G401 (cell line): ENCODE data around the gene XXYLT1. TPM values are rescaled to one million over a fixed set of nuclear protein-coding genes. Genes with fewer than 3 reads are reported as not detected.
A peak's percentile ranks its signal among the peaks of the same experiment; 100 is the strongest.
"Not testable (repeated sequence)": the region's sequence is repeated elsewhere in the genome, so short reads cannot be mapped to it uniquely, and the experiment has no call there.

Source experiments
- DNase-seq: peaks from one replicate; pipeline ENCODE4 v3.0.0-alpha.2; 2015; ENCODE audit warnings: low spot score
- in situ Hi-C: cut with HindIII; loops from 2 replicates; pipeline ENCODE4 v1.10.0; 2016; ENCODE audit warnings: low sequenced_read_pairs, mixed read lengths
- total RNA-seq: library from RNA; depleted of rRNA; stranded (reverse); fragments of >200 nt; shearing (Covaris generic); gene quantifications from 2 replicates; pipeline ENCODE4 v1.2.3, GENCODE V29; 2014

The XXYLT1 gene
- total RNA-seq, 1 experiment from 2014 or later, result 80.3 TPM

- DNase-seq, result no peak
These were observed 73.1 kb downstream of the XXYLT1 start for GRCh38 chr3:195197765-195198425.

DNA sequence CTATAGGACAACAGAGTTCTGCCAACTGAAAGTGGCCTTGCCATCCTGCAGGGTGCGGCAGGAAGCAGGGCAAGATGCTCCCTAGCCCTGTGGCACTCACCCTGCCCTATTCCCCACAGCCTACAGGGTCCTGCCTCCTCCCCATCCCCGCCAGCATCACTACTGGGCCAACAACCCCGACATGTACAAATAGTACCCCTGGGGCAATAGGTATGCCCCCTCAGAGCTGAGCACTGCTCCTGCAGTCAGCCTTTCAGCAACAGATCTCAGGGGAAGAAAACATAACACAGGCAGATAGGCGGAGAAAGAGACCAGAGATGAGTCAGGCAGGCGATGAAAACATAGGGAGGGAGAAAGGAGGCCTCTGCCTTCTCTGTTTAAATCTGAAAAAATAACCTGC, 74.7 kb downstream of the XXYLT1 start:
- in situ Hi-C loops, result no loop called here
- DNase-seq, result no peak

More at GRCh38 chr3:195197765-195198425, 73.1 kb downstream of the XXYLT1 start:
- in situ Hi-C loops, result no loop called here

GRCh38 chr3:195195321-195196209, 75.4 kb downstream of the XXYLT1 start:
- in situ Hi-C loops, result no loop called here
- DNase-seq, result peak; percentile 41

GRCh38 chr3:195194559-195195206, 76.3 kb downstream of the XXYLT1 start:
- in situ Hi-C loops, result no loop called here
- DNase-seq, result no peak

GRCh38 chr3:195191580-195191979, 79.4 kb downstream of the XXYLT1 start:
- in situ Hi-C loops, result no loop called here
- DNase-seq, result no peak

- DNase-seq, result no peak
- in situ Hi-C loops, result no loop called here
These were observed 81.1 kb downstream of the XXYLT1 start for GRCh38 chr3:195189821-195190220.

DNA sequence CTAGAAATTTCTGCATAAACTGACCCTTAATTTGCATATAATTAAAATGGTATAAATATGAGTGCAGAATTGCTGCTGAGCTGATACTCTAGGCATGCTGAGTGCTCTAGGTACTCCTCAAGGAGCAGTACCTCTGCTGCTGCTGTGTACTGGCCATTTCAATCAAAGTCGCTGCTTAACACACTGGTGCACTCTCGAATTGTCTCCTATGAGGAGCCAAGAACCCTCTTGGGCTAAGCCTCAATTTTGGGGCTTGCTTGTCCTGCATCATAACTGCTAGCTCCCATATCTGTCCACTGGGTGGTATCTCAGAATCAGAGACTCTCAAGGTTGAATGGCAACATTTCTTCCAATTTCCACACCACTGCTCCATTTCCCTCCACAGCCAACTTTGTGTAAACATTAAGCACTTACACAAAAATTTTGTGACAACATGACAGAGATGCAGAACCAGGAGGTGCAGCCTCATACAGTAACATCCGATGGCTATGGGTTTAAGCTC, 82.5 kb downstream of the XXYLT1 start:
- in situ Hi-C loops, result no loop called here
- no peak for DNase-seq

DNA sequence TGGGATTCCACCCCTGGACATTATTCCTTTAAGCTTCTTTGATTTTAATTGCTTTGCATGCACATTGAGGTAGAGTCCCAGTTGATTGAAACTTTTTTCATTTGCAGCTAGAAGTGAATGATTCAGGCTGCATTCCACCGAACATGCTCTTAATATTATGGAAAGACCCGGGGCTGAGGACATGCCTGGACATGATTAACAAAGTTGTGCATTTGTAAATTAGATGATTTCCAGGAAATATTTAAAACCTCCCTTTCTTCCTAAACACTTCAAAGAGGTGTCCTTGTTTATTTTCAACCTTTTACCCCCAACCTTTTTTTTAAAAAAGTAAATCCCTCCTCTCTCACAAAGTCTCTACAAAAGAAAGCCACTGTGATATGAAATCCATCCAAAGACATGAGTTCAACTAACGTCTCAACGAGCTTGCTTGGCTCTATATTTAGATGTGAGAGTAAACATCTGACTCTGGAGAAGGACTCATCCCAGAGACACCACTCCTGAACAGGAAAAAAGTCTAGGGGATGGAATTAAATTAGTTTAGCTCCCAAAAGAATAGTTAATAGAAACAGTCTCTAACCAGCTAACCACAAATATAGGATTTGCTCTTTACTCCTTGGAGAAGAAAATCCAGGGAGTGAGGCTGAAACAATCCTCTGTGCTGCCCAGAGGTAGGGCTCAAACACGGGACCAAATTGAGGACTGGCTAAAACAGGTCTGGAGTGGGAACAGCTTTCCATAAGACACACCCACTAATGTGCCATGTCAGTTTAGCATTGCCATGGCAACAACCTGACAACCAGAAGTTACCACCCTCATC, 83.1 kb downstream of the XXYLT1 start:
- DNase-seq, result no peak

GRCh38 chr3:195186710-195187047, 84.3 kb downstream of the XXYLT1 start:
- DNase-seq, in situ Hi-C loops: not testable (repeated sequence)

More for the DNA sequence above, 83.1 kb downstream of the XXYLT1 start:
- in situ Hi-C loops, result no loop called here

- in situ Hi-C loops, result no loop called here
- no peak for DNase-seq
These were observed 84.8 kb downstream of the XXYLT1 start for GRCh38 chr3:195186041-195186709.

- in situ Hi-C loops, result no loop called here
- no peak for DNase-seq
These were observed 85.4 kb downstream of the XXYLT1 start for GRCh38 chr3:195185583-195185982.

DNA sequence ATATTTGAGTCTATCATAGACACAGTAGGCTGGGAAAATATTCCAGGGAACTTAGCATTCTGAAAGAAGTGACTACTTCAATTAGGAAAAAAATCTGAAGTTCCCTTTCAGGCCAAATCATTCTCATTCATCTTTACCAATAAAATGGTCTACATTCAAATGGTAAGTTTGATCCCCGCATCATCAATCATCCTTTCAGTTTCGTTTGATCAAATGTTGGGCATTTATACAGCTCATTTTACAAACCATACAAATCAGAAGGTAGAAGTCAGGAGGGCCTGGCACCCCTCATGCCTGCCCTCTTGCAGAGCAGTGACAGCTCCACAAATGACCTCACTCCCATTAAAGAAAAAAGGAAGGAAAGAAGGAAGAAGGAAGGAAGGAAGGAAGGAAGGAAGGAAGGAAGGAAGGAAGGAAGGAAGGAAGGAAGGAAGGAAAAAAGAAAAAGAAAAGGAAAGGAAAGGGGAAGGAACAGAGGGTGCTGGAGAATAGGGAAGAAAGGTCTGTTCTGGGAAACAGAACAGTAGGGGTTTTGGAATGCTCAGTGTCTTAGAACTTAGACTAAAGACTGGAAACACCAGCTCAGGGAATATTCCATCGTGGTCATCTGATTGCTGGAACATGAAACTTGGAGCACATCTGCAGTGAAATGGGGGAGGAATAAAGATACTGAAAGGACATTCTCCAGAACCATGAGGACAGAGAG, 86.1 kb downstream of the XXYLT1 start:
- no peak for DNase-seq
- in situ Hi-C loops, result no loop called here

- in situ Hi-C loops, result no loop called here
These were observed 87.7 kb downstream of the XXYLT1 start for GRCh38 chr3:195183071-195183776.

DNA sequence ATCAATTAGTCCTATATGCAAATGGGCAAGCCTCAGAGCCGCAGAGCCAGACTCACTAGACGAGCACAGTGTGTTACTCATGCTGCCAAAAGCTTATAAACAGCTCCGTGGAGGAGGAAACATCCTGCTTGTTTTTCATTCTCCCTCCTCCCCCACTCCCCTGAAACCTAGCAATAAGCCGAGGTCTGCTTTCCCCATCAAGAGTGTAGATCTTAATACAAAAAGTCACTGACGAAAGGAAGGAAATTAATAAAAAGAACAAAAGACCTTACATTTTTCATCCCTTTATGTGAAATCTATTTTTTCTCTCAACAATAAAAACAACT, 88.5 kb downstream of the XXYLT1 start:
- peak; percentile 24 for DNase-seq
- in situ Hi-C loops, result no loop called here

More at GRCh38 chr3:195183071-195183776, 87.7 kb downstream of the XXYLT1 start:
- no peak for DNase-seq

DNA sequence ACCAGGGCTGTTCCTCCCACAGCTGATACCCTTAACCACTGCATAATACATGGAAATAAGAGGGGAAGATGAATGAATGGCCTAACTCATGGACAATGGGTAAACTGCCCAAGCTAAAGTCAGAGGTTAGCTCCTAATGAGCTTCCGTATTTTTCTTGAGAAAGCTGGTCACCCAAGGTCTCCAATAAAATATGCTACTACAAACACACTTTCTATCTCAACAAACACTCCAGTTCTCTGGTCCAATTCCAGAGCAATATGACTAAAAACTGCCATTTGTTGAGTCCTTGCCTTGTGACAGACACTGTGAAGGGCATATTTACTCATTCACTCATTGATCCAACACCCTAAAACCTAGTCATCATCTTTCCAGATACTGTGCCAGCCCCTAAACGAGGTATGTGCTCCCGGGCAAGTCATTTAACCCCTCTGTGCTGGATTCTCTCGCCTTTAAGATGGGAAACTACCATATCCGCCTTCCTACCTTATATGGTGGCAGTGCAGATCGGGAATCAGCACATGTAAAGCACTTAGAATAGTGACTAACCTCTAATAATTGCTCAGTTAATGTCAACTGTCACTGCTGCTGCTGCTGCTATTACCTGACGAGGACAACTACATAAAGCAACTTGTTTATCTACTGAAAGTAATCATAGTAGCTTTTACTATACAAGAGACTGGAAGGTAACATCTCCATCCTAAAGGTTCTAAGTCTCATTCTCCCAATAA, 89.1 kb downstream of the XXYLT1 start:
- DNase-seq, result no peak
- in situ Hi-C loops, result no loop called here

GRCh38 chr3:195181113-195181498, 89.9 kb downstream of the XXYLT1 start:
- no peak for DNase-seq
- in situ Hi-C loops, result no loop called here
